Inflammatory macrophage (primary cell): ENCODE measurements around the gene C1orf174.

ENCODE experiments used
- DNase-seq, 2 donors: peaks; one replicate each; pipeline ENCODE4 v3.0.0-alpha.2; 2020 to 2022

Gene C1orf174

DNA sequence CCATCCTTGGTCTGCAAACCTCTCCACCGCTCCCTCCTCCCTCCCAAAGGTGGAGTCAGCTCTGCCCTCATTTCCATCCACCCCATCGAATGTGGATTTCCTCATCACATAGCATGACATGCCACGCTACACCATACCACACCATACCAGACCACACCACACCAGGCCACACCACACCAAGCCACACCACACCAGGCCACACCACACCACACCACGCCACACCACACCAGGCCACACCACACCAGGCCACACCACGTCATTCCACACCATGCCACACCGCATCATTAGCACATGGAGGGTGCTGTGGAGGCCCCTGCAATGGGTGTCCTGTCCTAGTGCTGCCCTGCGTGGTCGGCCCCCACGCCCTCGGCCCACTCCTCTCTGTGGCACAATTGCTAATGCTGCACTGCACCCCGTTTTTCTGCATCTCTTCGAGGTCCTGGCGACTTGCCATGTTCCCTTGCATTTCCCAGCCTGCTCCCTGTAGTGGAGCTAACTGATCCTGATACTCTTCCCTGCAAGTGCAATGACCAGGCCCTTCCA is 31.5 kb downstream of the C1orf174 start:
- DNase-seq, result no peak

DNA sequence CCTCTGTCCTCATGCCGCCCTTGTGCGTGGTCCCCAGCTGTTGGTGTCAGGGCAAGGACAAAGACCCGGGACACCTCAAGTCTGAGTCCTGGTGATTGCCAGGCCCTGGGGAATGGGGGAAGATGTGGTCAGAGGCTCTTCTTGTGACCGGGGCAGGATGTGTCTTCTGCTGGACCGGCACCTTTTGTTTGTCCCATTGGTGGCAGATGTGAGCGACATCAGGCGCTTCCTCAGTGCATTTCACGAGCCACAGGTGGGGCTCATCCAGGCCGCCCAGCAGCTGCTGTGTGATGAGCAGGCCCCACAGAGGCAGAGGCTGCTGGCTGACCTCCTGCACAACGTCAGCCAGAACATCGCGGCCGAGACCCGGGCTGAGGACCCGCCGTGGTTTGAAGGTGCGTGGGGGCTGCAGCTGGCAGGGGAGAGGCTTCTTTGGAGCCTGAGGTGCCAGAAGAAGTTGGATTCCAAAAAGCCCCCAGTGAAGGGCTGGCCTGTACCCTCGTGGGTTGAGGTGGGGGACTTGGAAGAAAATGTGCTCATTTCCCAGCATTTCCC is 34.4 kb downstream of the C1orf174 start:
- DNase-seq, result no peak

DNA sequence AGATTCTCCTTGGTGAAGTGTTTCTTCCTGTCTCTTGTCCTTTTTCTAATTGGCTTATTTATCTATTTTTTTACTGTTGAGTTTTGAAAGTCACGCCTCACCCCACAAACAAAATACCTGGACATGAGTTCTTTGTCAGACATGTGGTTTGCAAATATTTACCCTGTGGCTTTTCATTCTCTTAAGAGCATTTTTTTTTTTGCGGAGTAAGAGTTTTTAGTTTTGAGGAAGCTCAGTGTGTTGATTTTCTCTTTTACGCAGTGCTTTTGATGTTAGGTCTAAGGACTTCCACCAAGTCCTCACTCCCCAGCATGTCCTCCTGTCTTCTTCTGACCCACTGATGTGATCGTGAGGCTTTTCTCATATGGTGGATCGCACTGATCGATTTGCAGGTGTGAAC is 35.2 kb downstream of the C1orf174 start:
- DNase-seq, result no peak

DNA sequence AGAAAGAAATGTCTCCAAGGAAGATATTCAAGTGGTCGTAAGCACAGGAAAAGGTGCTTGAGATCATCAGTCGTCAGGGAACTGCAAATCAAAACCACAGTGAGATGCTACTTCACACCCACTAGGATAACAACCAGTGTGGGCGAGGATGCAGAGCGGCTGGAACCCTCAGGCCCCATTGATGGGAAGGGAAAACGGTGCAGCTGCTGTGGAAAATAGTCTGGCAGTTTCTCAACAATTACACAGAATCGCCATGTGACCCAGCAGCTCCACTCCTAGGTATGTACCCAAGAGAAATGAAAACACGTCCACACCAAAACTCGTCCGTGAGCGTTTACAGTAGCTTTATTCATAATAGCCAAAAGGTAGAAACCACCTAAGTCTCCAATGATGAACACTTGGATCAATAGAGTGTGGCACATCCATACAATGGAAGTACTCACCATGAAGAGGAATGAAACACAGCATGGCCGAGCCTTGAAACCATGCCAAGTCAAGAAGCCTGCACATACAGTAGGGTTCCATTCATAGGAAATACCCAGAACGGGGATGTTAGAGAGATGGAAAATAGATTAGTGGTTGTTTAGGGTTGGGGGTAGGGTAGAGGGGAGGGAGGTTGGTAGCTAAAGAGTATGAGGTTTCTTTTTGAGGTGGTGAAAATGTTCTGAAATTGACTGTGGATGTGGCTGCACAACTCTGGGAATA is 36.7 kb downstream of the C1orf174 start:
- no peak for DNase-seq

GRCh38 chr1:3858231-3858981 is 41.7 kb downstream of the C1orf174 start:
- DNase-seq, result no peak

GRCh38 chr1:3857791-3858129 is 42.3 kb downstream of the C1orf174 start:
- DNase-seq, result no peak

DNA sequence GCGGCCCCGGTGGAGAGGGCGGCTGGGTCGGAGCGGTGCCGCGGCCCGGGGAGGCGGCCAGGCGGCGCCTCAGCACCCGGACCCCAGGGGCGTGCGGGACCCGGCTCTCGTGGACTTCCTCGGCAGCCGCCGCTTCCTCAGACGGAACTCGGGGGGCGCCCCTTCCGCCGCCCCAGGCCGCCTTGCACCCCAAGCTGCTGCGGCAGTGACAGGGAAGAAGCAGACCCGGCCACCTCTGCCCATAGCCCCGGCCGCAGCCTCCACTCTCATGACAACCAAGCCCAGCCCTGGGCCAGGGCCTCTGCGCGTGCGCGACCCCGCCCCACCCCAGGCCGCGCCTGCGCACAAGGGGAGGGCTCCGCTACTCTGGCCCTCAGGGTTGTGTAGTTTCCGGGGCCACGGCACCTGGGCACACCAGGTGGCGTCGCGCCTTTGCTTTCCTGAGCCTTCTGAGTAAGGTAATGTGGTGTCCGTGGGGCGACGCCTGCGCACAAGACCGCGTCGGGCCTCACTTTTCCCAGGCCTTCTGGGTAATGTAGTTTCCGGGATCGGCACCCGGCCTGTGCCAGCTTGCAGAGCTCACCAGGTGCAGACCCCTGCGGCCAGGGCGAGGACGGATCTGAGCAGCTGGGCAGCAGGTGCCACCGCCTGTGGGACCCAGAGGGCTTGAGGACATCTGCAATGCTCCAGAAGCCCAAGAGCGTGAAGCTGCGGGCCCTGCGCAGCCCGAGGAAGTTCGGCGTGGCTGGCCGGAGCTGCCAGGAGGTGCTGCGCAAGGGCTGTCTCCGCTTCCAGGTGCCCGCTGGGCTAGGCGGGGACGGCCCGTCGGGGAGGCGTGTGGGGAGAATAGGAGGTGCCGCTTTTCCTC is 42.9 kb downstream of the C1orf174 start, which contains the start of the genes CEP104 and DFFB:
Gene CEP104, minus strand, starts transcription at position 289 of the 868 bp plus-strand sequence. CDS start 4,804 bp downstream, outside the sequence.
Gene DFFB, plus strand, starts transcription at position 554 of the 868 bp plus-strand sequence. Its CDS starts 128 bp downstream, at position 682.
- peak; percentile 81 to 86 for DNase-seq

DNA sequence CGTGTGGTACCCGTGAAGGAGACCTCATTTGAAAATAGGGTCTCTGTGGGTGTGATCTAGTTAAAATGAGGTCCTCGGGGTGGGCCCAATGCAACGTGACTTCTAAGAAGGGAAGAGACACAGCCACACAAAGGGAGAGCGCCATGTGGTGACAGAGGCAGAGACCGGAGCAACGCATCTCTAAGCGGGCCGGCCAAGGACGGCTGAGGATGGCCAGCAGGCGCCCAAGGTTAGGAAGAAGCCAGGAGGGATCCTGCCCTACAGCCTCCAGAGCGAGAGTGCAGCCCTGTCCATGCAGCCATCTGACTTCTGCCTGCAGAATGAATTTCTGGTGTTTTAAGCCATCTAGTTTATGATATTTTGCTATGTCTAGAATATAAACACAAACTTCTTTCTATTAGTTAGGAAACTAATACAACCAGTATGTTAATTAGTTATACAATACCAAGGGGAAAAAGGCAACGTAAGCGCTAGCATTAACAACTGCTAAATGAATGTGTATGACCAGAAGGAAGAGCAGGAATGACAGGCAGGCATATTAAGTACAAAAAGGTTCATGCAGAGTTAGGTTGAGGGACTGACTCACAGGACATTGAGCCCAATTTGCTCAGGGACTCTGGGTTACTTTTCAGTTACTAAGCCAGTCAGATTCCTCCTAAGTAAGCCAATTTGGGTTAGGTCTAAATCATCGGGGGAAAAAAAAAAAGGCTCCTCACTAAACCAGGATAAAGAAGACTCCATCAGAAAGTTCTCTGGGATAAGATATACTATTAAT is 47.2 kb downstream of the C1orf174 start:
- no peak for DNase-seq

- no peak for DNase-seq
Observed at GRCh38 chr1:3852091-3852490, 48.0 kb downstream of the C1orf174 start.

DNA sequence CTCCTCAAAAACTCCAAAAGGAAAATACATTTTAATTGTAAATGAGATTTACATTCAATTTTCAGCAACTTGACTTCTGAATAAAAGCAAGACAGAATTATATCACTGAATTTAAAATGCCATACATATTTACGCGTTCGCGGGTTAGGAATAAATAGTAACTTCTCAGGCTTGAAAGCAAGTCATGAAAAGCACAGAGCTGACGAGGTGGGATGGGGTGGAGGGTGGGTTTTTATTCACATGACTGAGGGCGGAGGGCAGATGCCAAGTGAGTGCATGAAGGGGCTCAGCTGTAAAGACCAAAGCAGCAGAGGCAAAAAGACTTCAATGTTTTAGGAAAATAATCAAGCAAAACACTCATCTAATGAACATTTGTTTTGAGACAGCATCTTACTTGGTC is 48.8 kb downstream of the C1orf174 start:
- DNase-seq, result no peak

- no peak for DNase-seq
Observed at GRCh38 chr1:3850857-3851256, 49.2 kb downstream of the C1orf174 start.

GRCh38 chr1:3847081-3847480 is 53.0 kb downstream of the C1orf174 start:
- DNase-seq, result no peak

DNA sequence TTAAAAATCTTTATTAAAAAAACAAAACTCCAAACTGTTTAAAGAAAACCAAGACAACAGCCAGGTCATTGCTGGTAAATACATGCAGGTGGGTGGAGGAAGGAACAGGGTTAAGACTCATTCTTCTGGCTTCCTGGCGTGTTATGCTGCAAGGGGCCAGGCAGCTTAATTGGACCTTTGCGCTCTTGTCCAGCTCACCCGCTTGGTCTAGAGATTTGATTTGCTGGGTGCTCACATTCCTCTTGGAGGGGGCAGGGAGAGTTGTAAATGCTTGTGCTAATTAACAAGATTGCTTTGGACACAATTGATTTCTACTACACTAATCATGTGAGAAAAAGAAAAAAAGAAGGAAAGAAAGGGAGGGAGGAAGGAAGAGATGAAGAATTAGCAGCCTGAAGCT is 53.5 kb downstream of the C1orf174 start:
- no peak for DNase-seq

DNA sequence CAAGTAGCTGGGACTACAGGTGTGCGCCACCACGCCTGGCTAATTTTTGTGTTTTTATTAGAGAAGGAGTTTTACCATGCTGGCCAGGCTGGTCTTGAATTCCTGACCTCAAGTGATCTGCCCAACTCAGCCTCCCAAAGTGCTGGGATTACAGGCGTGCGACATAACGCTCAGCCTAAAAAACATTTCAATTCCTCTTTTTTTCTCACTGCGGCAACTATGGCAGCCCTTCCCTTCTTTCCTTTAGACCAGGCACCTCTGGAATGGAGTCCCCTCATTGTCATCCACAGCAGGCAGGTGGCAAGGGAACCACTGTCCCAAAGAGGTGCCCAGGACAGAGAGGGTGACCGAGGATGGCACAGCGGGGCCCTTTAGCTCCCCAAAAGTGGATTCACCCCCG is 57.2 kb downstream of the C1orf174 start:
- DNase-seq, result peak; percentile 5 to 18

DNA sequence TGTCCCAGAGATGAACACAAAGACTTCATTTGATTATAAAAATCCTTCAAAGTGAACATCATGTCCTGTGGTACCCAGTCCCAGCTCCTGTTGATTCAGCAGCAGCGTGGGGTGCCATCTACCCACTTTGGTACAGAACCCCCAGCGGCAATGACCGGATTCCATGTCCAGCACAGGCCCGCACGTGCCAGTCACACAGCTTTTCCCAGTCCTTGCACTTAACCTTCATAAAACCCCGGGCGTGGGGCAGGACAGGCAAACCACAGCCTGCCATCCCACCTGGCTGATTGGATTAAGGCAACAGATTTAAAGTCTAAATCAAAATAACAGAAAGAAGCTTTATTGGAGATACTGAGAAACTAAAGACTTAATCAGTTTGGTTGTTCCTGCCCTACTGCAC is 58.6 kb downstream of the C1orf174 start:
- DNase-seq, result no peak
